SHP77 treated with DMSO at 0.1 percent for 48 hours (cell line): ENCODE measurements around the gene YTHDF1.
"Not testable (repeated sequence)": the region's sequence is repeated elsewhere in the genome, so short reads cannot be mapped to it uniquely, and the experiment has no call there.

Source experiments
- DNase-seq: peaks from one replicate; lab custom pipeline; 2025; lab: John Stamatoyannopoulos, UW

The YTHDF1 gene

GRCh38 chr20:63226042-63226943, 10.4 kb upstream of the YTHDF1 start:
- no peak for DNase-seq

- no peak for DNase-seq
Observed at GRCh38 chr20:63225082-63225454, 9.1 kb upstream of the YTHDF1 start.

GRCh38 chr20:63224412-63225081, 8.6 kb upstream of the YTHDF1 start:
- peak; percentile 86 for DNase-seq

- no peak for DNase-seq
Observed at GRCh38 chr20:63223826-63224207, 7.9 kb upstream of the YTHDF1 start.

- DNase-seq: peak; percentile 57
Observed at GRCh38 chr20:63223121-63223825, 7.3 kb upstream of the YTHDF1 start.

DNA sequence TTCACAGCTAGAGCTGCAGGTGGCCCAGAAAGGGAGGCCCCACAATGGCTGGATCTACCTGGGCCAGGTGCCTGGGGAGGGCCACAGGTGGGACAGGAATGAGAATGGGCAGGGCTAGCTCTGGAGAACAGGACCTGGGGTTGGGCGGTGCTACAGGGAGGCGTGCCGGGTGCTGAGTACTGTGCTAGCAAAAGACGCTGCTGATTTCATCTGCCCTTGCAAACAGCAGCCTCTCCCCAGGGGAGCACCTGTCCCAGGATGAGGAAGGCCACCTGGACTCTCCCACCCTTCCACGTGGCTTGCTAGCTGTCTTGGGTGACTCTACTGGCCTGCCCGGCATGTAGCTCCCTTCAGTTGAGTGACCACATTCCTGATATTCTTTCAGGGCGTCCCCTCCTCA, 6.6 kb upstream of the YTHDF1 start:
- DNase-seq: no peak

- DNase-seq: not testable (repeated sequence)
Observed at GRCh38 chr20:63221400-63222053, 5.6 kb upstream of the YTHDF1 start.

DNA sequence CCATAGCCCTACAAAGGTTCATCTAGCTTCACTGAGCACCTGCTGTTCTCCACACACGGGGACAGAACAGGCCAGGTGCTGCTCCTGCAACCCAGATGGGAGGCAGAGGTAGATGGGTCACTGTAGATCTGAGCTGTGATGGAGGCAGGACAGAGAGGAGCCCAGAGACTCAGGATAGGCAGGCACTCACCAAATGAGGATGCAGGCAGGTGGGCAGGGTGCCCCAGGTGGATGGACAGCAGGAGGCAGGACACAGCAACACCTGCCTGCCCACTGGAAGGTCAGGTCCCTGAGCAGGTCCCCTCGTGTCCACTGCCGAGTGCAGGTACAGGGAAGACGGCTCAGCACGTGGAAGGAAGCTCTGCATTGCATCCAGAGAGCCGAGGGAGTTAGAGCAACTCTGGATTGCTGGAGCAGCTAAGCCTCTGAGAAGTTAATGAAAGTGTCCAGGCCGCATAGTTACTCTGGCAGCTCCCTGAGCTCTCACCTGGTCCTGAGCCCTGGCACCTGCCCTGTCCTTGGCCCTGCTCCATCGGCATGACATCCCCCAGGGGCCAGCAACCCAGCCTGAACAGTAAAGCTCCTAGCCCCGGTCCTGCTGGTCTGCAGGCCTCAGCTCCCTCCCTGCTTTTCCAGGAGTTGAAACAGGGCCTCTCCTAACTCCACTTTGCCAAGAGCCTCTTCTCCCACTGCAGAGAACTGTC, 4.9 kb upstream of the YTHDF1 start:
- DNase-seq: no peak

- DNase-seq: no peak
Observed at GRCh38 chr20:63219866-63220521, 4.1 kb upstream of the YTHDF1 start.

DNA sequence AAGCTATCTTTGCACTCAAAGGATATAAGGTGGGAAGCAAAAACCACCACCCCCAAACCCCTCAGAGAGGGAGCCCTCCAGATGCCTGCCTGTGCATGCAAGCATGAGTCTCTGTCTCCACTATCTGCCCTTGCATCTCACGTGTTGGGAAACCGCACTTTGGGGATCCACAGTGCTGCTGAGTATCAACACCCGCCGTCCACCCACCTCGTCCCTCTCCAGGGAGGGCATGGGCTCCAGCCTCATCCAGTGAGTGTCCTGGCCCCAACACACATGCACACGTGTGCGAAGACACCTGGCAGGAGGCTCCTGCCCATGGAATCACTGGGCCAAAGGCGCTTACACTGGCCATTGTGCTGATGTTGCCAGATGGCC, 3.5 kb upstream of the YTHDF1 start:
- no peak for DNase-seq

DNA sequence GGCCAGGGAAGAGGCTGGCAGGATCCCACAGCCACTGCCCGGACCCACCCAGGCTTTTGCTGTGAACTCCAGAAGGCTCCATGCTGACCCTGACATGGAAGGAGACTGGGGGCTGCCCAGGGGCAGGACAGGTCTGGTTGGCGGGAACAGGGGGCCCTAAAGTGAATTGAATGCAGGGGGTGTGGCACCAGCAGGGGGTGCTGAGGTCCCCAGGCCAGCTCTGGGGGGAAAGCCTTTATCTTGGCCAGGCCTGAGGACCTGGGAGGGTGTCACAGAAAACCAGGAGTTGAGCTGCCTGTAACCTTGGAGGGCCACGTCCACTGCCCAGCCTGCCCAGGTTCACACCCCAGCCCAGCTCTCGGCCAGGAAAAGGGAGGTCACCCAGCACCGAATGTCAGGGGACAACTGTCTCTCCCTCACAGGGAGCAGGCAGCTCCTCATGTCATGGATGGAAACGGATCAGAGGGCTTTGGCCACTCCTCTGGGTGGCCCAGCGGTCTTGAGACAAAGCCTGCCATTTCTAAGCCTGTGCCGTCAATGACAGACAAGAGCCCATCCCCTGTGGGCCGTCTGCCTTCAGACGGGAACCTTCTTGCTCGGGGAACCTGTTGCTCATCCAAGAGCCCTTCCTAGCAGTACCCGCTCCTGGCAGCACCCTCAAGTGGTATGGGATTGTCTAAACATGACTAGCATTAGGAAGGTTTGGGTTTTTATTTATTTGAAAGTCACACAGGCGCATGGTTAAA, 2.9 kb upstream of the YTHDF1 start:
- DNase-seq: no peak

- DNase-seq: no peak
Observed at GRCh38 chr20:63217706-63218105, 1.8 kb upstream of the YTHDF1 start.

DNA sequence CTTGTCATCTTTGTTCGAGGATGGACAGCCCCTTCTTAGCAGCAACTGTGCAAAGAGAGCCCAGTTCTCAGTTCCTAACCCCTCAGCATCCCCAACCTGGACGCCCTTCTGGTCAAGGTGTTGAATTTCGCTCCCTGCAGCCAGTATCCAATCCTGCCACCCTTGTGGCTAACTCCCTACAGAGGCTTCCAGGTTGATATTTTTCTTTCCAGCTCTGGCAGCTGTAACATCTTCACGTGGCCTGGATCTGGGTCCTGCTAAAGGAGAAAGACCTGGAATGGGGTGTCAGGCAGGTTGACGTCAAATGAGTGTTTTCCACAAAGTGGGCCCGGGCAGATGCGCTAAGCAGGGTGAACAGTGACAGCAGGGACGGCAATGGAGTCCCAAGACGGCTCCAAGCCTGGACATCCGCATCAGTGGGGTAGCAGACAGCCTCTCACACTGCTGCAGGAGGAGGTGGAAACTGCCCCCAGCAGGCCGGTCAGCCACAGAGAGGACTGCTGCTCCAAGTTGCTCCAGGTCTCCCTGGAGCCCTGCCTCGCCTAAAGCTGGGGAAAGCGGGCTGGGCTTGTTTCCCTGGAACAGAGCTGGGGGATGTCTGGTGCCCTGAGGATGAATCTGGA, 1.0 kb upstream of the YTHDF1 start:
- DNase-seq: no peak

GRCh38 chr20:63215101-63216040, 560 bp downstream of the YTHDF1 start:
- DNase-seq: peak; percentile 8

GRCh38 chr20:63214514-63214913, 1.4 kb downstream of the YTHDF1 start:
- no peak for DNase-seq

GRCh38 chr20:63212792-63213191, 3.1 kb downstream of the YTHDF1 start:
- no peak for DNase-seq

DNA sequence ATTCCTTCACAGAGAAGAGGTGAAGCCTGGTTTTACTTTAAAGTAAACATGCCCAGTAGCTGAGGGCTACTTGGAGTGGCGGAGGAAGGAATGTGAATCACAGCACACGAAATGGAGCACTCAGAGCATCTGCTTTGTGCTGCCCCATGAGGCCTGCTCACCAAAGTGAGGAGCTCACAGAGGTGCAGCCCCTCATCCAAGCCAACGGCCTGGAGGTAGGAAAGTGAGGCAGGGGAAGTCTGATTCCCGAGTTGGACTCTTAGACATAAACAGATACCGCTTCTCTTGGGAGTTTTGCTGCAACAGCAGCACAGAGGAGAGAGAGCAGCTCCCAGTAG, 3.6 kb downstream of the YTHDF1 start:
- DNase-seq: no peak

- DNase-seq: no peak
Observed at GRCh38 chr20:63210011-63210605, 5.8 kb downstream of the YTHDF1 start.
